Measurements from ENCODE around the gene TRIM41.

DNA sequence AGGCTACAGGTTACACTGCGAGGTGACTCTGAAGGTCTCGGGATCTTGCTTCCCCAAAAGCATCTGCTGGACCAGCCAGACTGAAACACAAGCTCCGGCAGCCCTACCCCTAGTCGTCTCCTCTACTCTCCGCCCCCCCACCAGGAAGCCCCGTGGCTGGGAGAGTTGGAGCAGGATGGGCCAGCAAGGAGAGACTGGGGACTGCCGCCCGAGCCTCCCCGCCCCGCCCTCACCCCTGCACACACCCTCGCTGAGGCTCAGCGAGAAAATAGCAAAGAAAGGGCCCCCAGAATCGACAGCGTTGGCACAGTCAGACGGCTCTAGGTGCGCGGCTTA lies 19.3 kb upstream of the TRIM41 start:
- TF ChIP-seq, protein P1, sequence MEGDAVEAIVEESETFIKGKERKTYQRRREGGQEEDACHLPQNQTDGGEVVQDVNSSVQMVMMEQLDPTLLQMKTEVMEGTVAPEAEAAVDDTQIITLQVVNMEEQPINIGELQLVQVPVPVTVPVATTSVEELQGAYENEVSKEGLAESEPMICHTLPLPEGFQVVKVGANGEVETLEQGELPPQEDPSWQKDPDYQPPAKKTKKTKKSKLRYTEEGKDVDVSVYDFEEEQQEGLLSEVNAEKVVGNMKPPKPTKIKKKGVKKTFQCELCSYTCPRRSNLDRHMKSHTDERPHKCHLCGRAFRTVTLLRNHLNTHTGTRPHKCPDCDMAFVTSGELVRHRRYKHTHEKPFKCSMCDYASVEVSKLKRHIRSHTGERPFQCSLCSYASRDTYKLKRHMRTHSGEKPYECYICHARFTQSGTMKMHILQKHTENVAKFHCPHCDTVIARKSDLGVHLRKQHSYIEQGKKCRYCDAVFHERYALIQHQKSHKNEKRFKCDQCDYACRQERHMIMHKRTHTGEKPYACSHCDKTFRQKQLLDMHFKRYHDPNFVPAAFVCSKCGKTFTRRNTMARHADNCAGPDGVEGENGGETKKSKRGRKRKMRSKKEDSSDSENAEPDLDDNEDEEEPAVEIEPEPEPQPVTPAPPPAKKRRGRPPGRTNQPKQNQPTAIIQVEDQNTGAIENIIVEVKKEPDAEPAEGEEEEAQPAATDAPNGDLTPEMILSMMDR (IDR thresholded peaks at IDR 0.05; ENCODE audit: insufficient read depth, low read length, poor library complexity, severe bottlenecking) = no peak
- TF ChIP-seq EZH2phosphoT487 (conservative IDR thresholded peaks at IDR 0.05; ENCODE audit: low read length) = no peak

Measured in SU-DHL-6 (cell line).